Measurements from ENCODE around the gene PLXNB3.
A peak's percentile ranks its signal among the peaks of the same experiment; 100 is the strongest.

Gene PLXNB3

GRCh38 chrX:153765138-153766079, 1.4 kb downstream of the PLXNB3 start:
- H3K9me3 ChIP-seq, result no peaks in the 10 kb centered on the region
- TF ChIP-seq, protein P1, sequence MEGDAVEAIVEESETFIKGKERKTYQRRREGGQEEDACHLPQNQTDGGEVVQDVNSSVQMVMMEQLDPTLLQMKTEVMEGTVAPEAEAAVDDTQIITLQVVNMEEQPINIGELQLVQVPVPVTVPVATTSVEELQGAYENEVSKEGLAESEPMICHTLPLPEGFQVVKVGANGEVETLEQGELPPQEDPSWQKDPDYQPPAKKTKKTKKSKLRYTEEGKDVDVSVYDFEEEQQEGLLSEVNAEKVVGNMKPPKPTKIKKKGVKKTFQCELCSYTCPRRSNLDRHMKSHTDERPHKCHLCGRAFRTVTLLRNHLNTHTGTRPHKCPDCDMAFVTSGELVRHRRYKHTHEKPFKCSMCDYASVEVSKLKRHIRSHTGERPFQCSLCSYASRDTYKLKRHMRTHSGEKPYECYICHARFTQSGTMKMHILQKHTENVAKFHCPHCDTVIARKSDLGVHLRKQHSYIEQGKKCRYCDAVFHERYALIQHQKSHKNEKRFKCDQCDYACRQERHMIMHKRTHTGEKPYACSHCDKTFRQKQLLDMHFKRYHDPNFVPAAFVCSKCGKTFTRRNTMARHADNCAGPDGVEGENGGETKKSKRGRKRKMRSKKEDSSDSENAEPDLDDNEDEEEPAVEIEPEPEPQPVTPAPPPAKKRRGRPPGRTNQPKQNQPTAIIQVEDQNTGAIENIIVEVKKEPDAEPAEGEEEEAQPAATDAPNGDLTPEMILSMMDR (IDR thresholded peaks at IDR 0.05; ENCODE audit: low read depth, low read length), result no peak
- DNase-seq, result peak; percentile 60
- peak overlapping the region; percentile 43 for H3K4me3 ChIP-seq (ENCODE audit: low read depth, low read length)
- H3K4me1 ChIP-seq, result peaks cover 14% of the 10 kb centered on the region
- no peaks in the 10 kb centered on the region for H3K36me3 ChIP-seq
- no peaks in the 10 kb centered on the region for H3K27me3 ChIP-seq

GRCh38 chrX:153766098-153766817, 2.2 kb downstream of the PLXNB3 start:
- H3K36me3 ChIP-seq, result no peaks in the 10 kb centered on the region
- peak overlapping the region; percentile 43 for H3K4me3 ChIP-seq (ENCODE audit: low read depth, low read length)
- no peaks in the 10 kb centered on the region for H3K9me3 ChIP-seq
- no peaks in the 10 kb centered on the region for H3K27me3 ChIP-seq
- DNase-seq, result peak; percentile 68
- TF ChIP-seq, protein P1 (IDR thresholded peaks at IDR 0.05; ENCODE audit: low read depth, low read length), result no peak
- H3K4me1 ChIP-seq, result peaks cover 14% of the 10 kb centered on the region

DNA sequence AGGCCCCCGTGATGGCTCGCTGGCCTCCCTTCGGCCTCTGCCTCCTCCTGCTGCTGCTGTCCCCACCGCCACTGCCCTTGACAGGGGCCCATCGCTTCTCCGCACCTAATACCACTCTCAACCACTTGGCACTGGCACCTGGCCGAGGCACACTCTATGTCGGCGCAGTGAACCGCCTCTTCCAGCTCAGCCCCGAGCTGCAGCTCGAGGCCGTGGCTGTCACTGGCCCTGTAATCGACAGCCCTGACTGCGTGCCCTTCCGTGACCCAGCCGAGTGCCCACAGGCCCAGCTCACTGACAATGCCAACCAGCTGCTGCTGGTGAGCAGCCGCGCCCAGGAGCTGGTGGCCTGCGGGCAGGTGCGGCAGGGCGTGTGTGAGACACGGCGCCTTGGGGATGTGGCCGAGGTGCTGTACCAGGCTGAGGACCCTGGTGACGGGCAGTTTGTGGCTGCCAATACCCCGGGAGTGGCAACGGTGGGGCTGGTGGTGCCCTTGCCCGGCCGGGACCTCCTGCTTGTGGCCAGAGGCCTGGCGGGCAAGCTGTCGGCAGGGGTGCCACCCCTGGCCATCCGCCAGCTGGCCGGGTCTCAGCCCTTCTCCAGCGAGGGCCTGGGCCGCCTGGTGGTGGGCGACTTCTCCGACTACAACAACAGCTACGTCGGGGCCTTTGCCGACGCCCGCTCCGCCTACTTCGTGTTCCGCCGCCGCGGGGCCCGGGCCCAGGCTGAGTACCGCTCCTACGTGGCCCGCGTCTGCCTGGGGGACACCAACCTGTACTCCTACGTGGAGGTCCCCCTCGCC, 3.0 kb downstream of the PLXNB3 start:
- peaks cover 14% of the 10 kb centered on the region for H3K4me1 ChIP-seq
- TF ChIP-seq, protein P1 (IDR thresholded peaks at IDR 0.05; ENCODE audit: low read depth, low read length), result no peak
- no peaks in the 10 kb centered on the region for H3K27me3 ChIP-seq
- no peak overlapping the region for H3K4me3 ChIP-seq (ENCODE audit: low read depth, low read length)
- H3K9me3 ChIP-seq, result no peaks in the 10 kb centered on the region
- H3K36me3 ChIP-seq, result no peaks in the 10 kb centered on the region
- peak; percentile 5 for DNase-seq

DNA sequence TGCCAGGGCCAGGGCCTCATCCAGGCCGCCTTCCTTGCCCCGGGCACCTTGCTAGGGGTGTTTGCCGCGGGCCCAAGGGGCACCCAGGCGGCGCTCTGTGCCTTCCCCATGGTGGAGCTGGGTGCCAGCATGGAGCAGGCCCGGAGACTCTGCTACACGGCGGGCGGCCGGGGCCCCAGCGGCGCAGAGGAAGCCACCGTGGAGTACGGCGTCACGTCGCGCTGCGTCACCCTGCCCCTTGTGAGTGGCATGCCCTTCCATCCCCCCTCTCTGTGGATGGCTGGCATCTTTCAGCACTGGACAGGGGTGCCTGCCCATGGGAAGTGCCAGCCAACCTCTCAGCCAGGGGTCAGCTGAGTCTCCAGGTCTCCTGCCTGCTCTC, 3.6 kb downstream of the PLXNB3 start:
- Histone ChIP-seq H3K36me3 (no peaks in the 10 kb centered on the region), H3K4me3 (ENCODE audit: low read depth, low read length) (no peak overlapping the region), H3K4me1 (peaks cover 14% of the 10 kb centered on the region), H3K27me3 (no peaks in the 10 kb centered on the region), H3K9me3 (no peaks in the 10 kb centered on the region)
- TF ChIP-seq, protein P1 (IDR thresholded peaks at IDR 0.05; ENCODE audit: low read depth, low read length), result no peak
- no peak for DNase-seq

- DNase-seq, result peak; percentile 18
- Histone ChIP-seq H3K4me1 (peaks cover 14% of the 10 kb centered on the region), H3K27me3 (no peaks in the 10 kb centered on the region), H3K9me3 (no peaks in the 10 kb centered on the region), H3K4me3 (ENCODE audit: low read depth, low read length) (no peak overlapping the region), H3K36me3 (no peaks in the 10 kb centered on the region)
- TF ChIP-seq, protein P1 (IDR thresholded peaks at IDR 0.05; ENCODE audit: low read depth, low read length), result no peak
Measured at GRCh38 chrX:153768311-153769157, 4.5 kb downstream of the PLXNB3 start.

Data from BE2C (cell line).